ENCODE measurements around the gene C4orf50.

GRCh38 chr4:6046526-6047129, 28.4 kb upstream of the C4orf50 start:
- TF ChIP-seq EZH2 (IDR thresholded peaks at IDR 0.05; ENCODE audit: low read depth, low read length, severe bottlenecking) (no peak), BCL11A (IDR thresholded peaks at IDR 0.05; ENCODE audit: low read depth in 2 of 2, low read length in 2 of 2) (no peak), CTCF (IDR thresholded peaks at IDR 0.05; ENCODE audit: control extremely low read depth in 1 of 3, insufficient read depth in 1 of 3, low read depth in 1 of 3, low read length in 3 of 3) (no peak)

Measured in H1 (cell line).